DMS79 treated with DMSO at 0.1 percent for 48 hours (cell line): ENCODE measurements around the gene MYL3.
"Not testable (repeated sequence)": the region's sequence is repeated elsewhere in the genome, so short reads cannot be mapped to it uniquely, and the experiment has no call there.

Experiments used
- DNase-seq: peaks from one replicate; lab custom pipeline; 2025; lab: John Stamatoyannopoulos, UW

The MYL3 gene

DNA sequence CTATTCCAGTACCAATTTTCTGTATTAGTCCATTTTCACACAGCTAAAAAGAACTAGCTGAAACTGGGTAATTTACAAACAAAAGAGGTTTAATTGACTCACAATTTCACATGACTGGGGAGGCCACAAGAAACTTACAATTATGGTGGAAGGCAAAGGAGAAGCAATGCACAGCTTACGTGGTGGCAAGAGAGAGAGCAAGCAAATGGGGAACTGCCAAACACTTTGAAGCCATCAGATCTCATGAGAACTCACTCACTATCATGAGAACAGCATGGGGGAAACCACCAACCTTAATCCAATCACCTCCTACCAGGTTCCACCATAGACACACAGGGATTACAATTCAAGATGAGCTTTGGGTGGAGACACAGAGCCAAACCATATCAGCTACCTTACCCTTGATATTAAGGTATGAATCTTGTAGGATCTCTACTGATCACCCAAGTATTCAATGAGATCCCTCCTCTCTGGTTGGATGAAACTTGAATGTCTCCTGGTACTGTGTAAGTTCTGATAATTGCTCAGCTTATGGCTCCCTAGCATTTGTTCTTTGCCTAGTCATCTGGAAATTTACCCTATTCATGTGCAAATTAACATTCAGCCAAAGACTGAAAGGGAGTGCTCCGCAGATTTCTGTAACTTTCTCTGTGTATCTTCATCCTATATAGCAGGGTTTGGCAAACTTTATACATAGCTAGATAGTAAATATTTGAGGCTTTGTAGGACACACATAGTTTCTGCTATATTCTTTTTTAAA is 38.9 kb downstream of the MYL3 start:
- no peak for DNase-seq

DNA sequence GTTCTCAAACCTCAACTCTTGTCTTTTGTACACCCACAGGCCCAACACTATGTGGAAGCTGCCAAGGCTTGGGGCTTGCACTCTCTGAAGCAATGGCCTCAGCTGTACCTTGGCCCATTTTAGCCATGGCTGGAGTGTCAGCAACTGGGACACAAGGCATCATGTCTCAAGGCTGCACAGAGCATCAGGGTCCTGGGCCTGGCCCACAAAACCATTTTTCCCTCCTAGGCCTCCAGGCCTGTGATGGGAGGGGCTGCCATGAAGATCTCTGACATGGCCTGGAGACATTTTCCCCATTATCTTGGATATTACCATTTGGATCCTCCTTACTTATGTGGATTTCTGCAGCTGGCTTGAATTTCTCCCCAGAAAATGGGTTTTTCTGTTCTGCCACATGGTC is 39.9 kb downstream of the MYL3 start:
- DNase-seq, result not testable (repeated sequence)

DNA sequence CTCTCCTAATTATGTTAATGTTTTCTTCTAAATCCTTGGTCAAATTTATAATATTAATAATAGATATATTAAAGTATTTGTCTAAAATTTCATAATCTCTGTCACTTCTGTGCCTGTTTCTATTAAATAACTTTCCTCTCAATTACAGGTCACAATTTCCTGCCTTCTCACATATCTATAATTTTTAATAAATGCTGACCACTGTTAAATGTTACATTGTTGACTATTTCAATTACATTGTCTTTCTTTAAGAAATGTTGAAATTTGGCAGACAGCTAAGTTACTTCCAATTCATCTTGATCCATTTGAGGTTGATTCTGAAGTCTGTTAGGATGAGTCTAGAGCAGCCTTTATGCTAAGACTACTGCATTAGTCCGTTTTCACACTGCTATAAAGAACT is 41.7 kb downstream of the MYL3 start:
- no peak for DNase-seq

DNA sequence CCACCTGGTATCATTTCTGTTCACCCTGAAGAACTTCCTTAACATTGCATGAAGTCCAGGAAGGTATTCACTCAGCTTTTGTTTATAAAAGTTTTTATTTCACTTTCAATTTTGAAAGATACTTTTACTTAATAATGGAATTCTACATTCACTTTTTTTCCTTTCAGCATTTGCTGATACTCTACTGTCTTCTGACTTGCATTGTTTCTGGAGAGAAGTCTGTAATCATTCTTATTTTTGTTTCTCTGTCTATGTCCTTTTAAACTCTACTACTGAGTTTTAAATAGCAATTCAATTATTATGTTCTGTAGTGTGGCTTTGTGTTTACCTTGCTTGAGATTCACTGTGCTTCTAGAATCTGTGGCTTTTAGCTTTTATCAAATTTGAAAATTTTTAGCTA is 42.4 kb downstream of the MYL3 start:
- DNase-seq, result no peak

- DNase-seq, result peak; percentile 52
Observed at GRCh38 chr3:46812237-46812791, 50.9 kb downstream of the MYL3 start.

DNA sequence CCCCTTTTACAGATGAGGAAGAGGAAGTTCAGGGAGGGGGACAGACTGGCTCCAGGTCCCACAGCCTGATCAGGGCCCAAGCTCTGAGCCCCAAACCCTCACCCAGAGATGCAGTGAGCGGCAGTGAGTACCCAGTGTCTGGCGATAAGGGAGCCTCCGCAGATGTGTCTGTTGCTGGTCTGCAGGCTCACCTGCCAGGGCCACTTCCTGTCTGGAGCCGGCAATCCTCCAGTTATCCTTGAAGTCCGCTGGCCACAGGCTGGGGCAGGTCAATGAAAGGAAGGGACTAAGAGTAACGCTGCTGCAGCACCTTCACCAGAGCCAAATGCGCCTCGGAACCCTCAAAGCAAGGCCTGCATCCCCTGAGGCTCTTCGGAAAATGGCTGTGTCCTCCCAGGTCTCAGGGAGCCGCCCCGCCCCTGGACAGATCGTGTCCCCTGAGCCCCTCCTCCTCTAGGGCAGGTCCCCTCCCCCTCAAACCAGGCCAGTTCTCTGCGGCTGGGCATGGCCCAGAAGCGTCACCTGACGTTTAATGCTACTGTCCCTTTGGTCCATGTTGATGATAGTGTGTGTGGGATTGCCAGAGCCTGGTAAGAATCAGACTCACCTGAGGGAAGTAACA is 51.5 kb downstream of the MYL3 start:
- peak; percentile 25 for DNase-seq

- DNase-seq, result not testable (repeated sequence)
Observed at GRCh38 chr3:46808766-46809165, 54.5 kb downstream of the MYL3 start.
